Lower leg skin (tissue), 3 donors: ENCODE measurements around the gene DBI.

Source experiments
- POLR2A ChIP-seq, 2 donors: fragments of 450-650 bp; IDR thresholded peaks; one replicate each; pipeline ENCODE4 v1.6.1; 2016 to 2017; ENCODE audit warnings: antibody characterized with exemption in 2 of 2, mild to moderate bottlenecking in 1 of 2, moderate library complexity in 1 of 2
- TF ChIP-seq, protein P1 (sequence below), 3 donors: fragments of 450-650 bp; IDR thresholded peaks; one replicate each; pipeline ENCODE4 v1.5.1; 2016; ENCODE audit warnings: antibody characterized with exemption in 3 of 3, mild to moderate bottlenecking in 3 of 3, moderate library complexity in 2 of 3

DNA sequence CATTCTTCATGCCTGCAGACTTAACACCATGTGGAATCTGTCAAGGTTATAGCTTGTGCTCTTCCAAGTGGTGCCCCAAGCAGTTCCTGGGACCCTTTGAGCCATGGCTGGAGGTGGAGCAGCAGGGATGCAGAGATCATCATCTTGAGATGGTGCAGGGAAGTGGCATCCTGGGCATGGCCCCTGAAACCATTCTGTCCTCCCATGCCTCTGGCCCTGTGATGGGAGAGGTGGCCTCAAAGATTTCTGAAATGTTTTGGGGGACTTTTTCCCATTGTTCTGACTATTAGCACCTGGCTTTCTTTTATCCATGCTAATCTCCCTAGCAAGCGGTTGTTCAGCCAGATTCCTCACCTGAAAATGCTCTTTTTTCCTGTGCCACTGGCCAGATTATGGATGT, 54.5 kb downstream of the DBI start:
- TF ChIP-seq, protein P1, sequence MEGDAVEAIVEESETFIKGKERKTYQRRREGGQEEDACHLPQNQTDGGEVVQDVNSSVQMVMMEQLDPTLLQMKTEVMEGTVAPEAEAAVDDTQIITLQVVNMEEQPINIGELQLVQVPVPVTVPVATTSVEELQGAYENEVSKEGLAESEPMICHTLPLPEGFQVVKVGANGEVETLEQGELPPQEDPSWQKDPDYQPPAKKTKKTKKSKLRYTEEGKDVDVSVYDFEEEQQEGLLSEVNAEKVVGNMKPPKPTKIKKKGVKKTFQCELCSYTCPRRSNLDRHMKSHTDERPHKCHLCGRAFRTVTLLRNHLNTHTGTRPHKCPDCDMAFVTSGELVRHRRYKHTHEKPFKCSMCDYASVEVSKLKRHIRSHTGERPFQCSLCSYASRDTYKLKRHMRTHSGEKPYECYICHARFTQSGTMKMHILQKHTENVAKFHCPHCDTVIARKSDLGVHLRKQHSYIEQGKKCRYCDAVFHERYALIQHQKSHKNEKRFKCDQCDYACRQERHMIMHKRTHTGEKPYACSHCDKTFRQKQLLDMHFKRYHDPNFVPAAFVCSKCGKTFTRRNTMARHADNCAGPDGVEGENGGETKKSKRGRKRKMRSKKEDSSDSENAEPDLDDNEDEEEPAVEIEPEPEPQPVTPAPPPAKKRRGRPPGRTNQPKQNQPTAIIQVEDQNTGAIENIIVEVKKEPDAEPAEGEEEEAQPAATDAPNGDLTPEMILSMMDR (IDR thresholded peaks at IDR 0.05) = no peak
- no peak for TF ChIP-seq POLR2A (IDR thresholded peaks at IDR 0.05)
